Stimulated activated CD8-positive, alpha-beta memory T cell treated with anti-CD3 and anti-CD28 coated beads, Interleukin-12 subunit alpha, Interleukin-12 subunit beta, amount 100 ng/mL, for 24 hours (primary cell): ENCODE results near the gene KMT2A.
"Not testable (repeated sequence)": the region's sequence is repeated elsewhere in the genome, so short reads cannot be mapped to it uniquely, and the experiment has no call there.

Source experiments
- DNase-seq: peaks from one replicate; pipeline ENCODE4 v3.0.0-alpha.2; 2020; ENCODE audit errors: extremely low read depth

Gene KMT2A

DNA sequence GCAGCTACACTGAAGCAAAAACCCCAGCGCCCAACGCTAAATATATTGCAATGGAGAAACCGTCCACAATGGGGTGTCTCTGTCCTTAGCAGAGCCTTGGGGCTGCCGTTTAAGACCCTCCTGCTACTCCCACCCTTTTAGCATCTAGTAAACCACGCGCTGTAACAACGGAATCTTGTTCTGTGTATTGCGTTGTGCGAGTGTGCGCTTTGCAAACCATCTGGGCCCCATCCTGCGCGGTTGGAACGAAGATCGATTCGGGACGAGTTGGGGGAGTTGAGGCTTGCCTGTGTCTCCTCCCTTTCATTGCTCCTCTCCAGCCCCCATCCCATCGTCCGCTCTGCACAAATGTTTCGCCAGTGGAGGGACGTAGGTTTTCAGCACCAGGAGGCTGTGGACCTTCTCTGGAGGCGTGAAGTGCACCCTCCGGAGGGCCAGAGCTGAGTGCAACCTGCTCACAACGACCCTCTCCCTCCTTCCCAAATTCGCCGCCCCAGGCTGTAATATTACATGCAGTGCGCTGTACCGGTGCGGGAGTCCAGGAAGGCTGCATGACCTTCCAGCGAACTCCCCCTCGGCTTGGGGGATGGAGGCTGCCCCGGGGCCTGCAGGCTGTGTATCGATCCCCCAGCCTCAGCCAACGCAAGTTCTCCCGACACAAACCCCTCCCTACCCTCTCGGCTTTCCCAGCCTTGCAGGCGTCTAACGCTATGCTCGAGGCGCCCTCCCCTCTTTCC, 1.6 kb upstream of the KMT2A start:
- DNase-seq: no peak

DNA sequence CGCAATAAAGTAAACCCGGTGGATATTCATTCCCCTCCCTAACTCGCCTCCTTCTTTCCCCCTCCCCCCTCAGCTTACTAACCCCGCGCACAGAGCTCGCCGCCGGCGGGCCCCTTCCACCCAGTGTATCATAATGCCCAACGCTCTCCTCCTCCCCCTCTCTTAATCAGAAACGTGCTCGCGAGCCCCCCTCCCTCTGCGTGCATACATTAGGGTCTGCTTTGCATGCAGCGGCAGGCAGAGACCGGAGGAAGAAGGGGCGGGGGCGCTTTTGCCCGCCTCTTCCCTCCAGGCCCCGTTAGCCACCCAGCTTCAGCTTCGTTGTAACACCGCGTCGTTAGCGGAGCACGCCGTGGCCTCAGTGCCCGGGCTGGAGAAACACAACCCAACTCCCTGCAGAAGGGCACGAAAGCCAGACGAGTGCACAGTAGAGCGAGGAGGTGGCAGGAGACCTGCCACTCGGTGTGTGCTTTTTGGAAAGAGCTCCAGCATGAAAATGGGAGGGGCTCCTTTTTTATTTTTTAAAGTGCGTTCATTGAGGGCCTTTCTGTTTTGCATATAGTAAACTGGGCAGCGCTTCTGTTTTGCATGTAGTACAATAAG, 901 bp upstream of the KMT2A start:
- DNase-seq: peak; percentile 41

DNA sequence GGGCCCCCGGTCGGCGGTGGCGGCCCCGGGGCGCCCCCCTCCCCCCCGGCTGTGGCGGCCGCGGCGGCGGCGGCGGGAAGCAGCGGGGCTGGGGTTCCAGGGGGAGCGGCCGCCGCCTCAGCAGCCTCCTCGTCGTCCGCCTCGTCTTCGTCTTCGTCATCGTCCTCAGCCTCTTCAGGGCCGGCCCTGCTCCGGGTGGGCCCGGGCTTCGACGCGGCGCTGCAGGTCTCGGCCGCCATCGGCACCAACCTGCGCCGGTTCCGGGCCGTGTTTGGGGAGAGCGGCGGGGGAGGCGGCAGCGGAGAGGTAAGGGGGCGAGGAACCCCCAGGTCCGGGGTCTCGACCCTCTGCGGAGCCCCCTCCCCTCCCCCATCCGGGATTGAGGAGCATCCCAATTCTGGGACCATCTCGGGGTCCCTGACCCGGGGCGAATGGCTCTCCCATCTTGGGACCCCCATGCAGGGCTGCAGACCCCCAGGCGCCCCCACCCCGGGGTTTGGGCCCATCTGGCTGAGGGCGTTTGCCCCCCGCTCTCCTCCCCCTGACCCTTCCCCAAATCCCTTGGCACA, 431 bp downstream of the KMT2A start:
- DNase-seq: no peak

DNA sequence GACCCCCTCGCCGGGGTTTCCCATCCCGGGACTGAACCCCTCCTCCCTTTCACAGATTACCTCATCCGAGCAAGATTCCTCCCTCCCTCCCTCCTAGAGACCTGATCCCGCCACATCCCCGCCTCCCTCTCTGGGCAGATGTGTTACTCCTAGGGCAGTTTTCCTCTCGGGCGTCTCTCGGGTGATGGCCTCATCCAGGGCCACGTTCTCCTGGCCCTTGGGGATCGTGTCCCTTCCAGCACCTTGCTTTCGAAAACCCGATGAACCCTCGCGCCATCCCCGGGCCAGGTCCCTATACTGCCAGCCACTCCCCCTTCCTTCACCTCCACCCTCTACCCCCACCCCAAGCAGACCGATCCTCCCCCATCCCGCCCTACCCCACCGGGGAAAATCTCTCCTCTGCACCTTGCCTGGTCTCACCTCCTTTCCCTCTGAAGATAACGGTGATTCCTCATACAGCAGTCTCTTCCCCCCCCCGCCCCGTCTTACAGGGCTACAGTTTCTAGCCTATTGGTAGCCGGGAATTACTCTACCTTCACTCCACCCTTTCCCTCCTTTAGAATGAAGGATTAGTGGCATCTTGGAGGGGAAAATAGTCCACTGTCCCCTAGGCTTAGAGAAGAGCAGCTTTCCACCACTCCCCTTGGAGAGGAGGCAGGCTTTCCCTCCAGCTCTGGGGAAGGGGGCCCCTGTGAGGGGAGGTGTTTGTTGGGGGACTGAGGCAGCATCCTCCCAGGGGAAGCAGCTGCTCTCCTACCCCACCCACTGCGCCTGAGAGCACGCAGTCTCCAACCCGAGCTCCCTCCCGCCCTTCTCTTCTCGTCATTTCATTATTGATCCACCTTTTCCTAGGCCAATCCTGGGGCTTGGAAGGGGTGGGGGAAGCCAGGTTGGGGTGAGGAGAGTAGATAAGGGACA, 1.2 kb downstream of the KMT2A start:
- DNase-seq: no peak

DNA sequence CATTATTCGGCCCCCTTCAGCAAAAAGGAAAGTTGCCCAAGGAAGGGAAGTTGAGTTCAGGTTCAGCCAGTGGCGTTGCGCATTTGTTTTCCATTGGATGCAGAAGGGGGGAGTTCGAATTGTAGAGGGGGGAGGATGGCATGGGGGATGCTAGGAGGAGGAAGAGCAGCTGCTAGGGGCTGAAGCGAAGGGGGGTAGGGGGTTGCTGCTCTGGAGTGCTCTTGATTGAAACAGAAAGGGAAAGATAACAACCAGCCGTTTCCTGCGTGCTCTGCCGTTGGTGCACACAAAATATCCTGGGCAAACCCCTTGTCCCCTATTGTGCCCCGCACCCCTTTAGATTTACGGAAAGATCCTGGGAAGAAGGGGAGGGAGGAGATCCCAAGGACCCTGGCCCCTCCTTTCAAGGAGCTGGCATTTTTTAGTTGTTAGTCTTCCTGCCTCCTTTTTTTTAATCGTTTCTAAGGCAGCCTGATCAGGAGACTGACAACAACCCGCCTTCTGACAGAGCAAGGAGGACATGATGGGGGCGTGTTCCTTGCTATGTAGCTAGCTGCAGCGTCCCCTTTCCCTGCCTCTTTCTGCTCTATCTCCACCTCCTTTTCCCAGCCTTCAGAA, 2.1 kb downstream of the KMT2A start:
- no peak for DNase-seq

DNA sequence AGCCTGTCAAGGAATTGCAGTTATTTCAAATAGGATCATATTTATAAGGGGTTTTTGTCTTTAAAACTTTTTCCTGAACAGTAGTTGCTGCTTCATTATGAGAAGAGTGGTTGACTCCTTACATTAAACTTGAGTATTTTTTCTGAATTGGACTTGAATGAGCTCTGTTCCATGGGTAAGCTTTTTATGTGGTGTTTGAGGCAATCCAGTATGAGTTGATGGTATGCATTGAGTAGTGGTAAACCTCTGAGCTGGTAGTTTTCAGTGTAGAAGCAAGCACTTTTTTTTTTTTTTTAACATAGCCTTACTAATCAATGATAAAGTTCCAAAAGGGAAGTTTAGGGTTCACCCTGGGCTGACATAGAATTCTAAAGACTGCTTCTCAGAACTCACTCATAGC, 3.4 kb downstream of the KMT2A start:
- DNase-seq: no peak

DNA sequence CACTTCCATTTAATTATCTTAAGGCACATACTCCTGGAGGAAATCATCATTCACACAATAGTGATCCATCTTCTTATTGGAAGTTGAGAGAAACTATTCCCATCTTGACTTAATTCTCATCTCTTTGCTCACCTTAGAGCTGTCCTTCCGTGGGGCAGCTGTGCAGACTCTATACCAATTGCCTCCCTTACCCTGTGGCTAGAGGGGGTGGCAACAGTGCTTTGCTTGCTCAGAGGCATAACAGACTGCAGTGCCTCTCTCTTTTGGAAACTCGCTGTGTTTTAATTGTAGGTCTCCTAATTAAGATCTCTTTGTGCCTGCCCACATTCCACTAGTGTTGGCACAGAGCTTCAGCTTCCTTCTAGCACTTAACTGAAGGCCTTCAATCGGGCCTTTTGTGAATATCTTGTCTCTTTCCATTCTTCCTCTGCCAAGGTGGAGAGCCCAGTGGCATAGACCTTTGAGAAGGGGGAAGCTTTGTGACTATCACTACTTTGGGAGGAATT, 5.5 kb downstream of the KMT2A start:
- DNase-seq: no peak

DNA sequence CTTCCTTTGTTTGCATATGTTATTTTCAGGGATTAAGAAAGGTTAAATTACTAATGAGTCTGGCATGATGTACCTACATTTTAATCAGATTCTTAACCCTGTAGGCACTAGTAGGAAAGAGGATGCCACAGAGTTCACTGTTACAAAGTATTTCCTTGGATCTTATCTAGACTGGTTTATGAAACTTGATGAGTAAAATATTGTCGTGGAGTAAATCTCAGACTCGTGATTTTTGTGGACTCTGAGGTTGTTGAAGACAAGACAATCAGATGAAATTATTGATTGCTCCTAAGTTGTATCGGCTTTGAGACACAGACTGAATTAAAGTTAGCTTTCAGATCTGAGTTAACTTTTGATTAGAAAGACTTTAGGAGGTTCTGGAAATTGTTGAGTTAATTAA, 6.0 kb downstream of the KMT2A start:
- no peak for DNase-seq

DNA sequence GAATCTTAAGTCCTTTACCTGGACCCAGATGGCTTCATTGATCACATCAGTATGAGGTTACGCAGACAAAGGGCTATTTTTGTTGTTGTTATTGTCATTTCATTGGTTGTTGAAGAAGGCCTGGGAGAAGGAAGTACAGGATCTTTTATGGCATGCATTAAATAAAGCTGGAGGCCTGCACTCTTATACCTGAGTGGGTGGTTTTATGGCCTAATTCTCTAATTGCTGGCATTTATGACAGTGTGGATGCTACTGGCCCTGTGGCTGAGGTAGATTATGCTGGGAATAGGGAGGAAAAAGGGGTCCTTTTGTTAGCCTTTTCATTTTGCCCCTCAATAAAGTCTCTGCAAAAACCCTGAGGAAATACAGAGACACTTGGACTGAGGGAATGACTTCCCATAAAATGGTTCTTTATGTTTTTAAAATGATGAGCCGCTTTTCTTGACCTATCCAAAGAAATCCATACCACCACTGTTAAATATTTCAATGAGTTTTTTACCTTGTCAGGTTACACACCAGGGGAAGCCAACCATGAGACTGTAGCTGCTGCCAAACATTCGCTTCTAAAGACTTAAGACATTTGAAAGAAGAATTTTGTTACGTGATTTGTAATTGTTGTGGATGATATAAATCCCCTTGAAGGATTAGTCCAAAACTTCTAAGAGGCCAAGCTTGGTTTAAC, 6.8 kb downstream of the KMT2A start:
- DNase-seq: no peak

DNA sequence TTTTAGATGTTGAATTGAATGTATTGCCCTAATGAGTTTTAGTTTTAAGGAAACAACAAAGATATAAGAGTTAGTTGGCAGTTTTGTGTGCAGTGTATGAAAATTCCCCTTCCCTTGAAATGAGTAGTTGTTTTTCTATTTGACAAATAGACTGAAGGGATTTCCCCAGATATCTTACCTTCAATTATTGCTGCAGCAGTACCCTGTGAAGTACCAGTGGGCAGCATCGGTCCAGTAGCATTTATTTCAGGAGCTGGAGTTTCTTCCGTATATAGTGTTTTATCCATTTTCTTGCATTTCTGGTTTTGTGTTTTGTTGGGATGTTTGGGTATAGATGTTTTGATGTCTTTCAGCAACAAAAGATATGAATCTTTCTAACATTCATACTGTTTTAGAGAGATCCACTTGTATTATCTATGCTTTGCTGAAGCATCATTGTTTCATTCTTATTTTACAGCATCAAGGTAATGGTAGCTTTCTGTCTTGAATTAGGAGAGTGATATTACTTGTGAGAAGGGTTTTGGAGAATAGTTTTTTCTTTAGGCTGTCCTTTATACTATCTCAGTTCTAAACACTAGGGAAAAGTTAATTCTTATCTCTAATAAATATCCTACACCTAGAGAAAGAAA, 7.4 kb downstream of the KMT2A start:
- DNase-seq: no peak

DNA sequence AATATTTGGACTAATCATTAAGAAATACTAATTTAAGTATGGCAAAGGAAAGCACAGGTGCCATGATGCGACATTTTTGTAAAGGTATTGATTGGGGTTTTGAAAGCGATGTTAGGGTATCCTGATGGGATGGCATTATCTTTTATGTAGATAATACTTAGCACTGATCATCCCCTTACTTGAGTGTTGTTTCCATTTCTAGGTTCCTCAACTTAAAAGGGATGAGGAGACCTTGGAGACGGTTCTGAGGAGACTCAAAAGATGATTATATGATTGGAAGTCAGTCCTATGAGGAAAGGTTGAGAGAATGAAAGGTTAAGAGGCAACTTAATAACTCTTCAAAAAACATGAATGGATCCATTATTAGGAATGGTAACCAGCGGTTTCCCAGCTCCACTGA, 11.1 kb downstream of the KMT2A start:
- no peak for DNase-seq

DNA sequence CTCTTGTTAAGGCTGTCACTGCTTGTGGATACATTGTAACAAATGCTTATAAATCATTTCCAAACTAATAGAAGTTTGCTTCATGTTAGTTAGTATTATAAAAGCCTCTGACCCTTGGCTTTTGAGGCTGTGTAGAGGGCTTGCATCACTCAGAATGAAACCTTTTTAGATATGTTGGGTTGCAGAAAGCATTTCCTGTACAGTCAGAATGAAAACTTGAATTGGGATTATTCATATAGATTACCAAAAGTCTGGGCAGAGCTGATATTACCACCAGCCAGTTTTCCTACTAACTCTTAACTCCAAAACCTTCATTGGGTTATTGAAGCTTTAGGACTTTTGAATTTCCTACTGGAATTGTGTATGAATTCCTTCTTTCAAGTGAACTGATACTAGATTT, 12.0 kb downstream of the KMT2A start:
- DNase-seq: no peak

DNA sequence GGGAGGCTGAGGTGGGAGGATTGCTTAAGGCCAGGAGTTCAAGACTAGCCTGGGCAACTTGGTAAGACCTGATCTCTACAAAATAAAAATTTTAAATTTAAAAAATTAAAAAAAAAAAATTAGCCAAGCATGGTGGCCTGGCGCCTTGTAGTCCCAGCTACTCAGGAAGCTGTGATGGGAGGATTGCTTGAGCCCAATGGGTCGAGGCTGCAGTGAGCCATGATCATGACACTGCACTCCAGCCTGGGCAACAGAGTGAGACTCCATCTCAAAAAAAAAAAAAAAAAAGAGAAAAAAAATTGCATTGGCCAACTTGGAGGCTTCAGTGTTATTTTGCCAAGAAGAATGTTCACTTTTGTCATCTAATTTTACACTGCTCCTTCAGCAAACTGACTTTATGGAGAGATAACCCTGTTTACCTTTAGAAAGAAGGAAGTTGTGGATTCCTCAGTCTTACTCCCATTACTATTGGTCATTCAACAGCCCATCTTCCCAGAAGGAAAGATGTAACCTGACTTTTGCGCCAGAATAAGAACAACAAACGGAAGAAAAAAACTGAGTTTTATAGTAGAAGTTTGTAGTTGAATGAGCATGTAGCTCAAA, 13.1 kb downstream of the KMT2A start:
- DNase-seq: no peak

DNA sequence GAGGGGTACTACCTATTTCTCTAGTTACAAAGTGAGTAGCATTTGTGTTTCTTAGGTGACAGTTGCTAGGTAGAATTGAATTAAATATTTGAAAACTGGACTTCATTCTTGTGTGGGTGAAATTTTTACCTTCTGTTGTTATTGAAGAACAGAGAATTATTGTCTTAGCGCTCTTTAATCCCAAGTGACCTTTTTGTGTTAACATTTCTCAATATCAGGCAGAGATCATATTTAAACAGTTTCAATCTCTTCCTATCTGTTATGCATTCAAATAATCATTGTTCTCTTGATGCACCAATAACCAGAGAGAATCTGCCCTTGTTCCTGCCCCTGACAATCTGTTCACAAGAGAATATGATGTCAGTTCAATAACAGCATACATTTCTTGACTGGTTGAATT, 14.2 kb downstream of the KMT2A start:
- DNase-seq: no peak

DNA sequence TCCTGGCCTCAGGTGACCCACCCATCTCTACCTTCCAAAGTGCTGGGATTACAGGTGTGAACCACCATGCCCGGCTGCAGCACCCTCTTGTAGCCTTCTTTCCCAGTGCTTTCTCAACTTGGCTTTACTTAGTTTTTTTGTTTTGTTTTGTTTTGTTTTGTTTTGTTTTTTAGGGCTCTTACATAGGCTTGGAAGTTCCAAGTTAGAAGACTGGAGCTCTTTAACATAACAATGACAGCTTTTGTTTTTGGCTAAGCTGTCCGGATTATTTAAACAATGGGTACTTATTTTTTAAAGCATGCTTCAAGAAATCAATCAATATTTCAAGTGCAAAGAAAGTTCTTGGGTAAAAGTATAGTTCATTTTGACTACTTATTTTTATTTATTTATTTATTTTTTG, 25.9 kb downstream of the KMT2A start:
- no peak for DNase-seq

DNA sequence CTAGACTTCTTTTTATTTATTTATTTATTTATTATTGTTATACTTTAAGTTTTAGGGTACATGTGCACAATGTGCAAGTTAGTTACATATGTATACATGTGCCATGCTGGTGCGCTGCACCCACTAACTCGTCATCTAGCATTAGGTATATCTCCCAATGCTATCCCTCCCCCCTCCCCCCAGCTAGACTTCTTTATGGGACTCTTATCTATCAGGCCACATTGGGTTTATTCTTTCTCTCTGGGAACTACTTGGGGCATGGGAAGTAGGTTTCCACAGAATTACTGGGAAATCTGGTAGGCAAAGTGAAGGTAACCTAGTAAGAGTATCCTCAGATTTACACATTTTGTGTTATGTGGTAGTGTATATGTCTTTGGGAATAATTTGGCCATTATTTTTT, 32.7 kb downstream of the KMT2A start:
- not testable (repeated sequence) for DNase-seq

DNA sequence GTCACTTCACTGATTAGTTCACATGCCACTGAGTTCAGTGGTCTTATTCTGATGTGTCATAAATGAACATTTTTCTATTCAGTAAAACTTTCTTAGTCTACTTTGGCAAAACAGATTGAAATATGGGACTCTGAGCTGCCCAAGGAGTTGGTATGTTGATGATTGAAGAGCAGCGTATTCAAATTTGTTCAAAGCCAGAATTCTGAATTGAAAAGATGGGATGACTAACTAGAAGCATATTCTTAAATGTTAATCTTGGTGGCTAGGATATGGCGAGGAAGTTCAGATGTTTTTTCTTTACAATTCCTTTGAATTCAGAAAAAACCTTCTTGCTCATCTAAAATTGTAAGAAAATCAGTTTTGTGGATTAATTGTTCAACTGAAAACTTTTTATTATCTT, 34.7 kb downstream of the KMT2A start:
- DNase-seq: no peak

DNA sequence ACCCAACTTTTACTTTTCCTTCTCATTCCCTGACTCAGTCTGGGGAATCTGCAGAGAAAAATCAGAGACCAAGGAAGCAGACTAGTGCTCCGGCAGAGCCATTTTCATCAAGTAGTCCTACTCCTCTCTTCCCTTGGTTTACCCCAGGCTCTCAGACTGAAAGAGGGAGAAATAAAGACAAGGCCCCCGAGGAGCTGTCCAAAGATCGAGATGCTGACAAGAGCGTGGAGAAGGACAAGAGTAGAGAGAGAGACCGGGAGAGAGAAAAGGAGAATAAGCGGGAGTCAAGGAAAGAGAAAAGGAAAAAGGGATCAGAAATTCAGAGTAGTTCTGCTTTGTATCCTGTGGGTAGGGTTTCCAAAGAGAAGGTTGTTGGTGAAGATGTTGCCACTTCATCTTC, 37.2 kb downstream of the KMT2A start:
- DNase-seq: no peak

DNA sequence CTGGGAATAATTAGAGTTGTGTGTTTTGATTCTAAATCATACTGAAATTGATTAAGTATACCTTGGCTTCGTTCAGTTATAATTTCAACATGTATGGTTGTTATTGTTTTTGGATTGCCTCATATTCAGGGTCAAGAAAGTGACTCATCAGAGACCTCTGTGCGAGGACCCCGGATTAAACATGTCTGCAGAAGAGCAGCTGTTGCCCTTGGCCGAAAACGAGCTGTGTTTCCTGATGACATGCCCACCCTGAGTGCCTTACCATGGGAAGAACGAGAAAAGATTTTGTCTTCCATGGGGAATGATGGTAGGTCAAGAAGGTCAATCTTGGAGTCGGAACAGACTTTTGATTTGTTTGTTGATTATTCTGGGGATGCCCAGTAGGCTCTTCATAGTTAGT, 40.4 kb downstream of the KMT2A start:
- DNase-seq: no peak

DNA sequence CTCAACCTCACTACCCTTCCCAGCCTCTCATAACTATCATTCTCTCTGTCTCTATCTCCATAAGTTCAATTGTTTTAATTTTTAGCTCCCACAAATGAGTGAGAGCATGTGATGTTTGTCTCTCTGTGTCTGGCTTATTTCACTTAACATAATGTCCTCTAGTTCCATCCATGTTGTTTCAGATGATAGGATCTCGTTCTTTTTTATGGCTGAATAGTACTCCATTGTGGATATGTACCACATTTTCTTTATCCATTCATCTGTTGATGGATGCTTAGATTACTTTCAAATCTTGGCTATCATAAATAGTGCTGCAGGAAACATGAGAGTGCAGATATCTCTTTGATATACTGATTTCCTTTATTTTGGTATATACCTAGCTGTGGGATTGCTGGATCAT, 44.9 kb downstream of the KMT2A start:
- DNase-seq: not testable (repeated sequence)
